DND-41 (cell line): ENCODE data around the gene GATAD2B.

ENCODE experiments used
- ATAC-seq: fragments of 200-7000 bp; cut with Tn5 transposase; 3 replicates; pipeline ENCODE4 v1.9.1; 2021; ENCODE audit warnings: low read depth; ENCODE audit not compliant: insufficient read depth
- DNase-seq: peaks from one replicate; pipeline ENCODE4 v3.0.0-alpha.2; 2020
- H2AFZ ChIP-seq: 2 replicates; pipeline ENCODE4 v1.6.0; 2012; ENCODE audit warnings: low read depth, low read length
- H3K27ac ChIP-seq: 2 replicates; pipeline ENCODE4 v1.5.1; 2012; ENCODE audit warnings: low read length, inconsistent platforms
- H3K27me3 ChIP-seq: fragments of 200-600 bp; sonication (generic); 2 replicates; pipeline ENCODE4 v1.6.0; 2012; ENCODE audit warnings: low read length, mild to moderate bottlenecking, inconsistent platforms; ENCODE audit not compliant: insufficient read depth, poor library complexity
- H3K36me3 ChIP-seq: 2 replicates; pipeline ENCODE4 v1.5.1; 2012; ENCODE audit warnings: low read length, inconsistent platforms; ENCODE audit not compliant: insufficient read depth
- H3K4me1 ChIP-seq: 2 replicates; pipeline ENCODE4 v1.5.1; 2012; ENCODE audit warnings: mild to moderate bottlenecking, low read length; ENCODE audit not compliant: insufficient read depth
- H3K4me2 ChIP-seq: 2 replicates; pipeline ENCODE4 v1.6.0; 2012; ENCODE audit warnings: mild to moderate bottlenecking, moderate library complexity, low read length, inconsistent platforms; ENCODE audit not compliant: insufficient read depth
- H3K4me3 ChIP-seq, 2 experiments: fragments of 200-600 bp in 1 of 2; shearing (Covaris generic) in 1 of 2; 2 replicates each; pipeline ENCODE4 v1.5.1; 2012 to 2016; ENCODE audit warnings: inconsistent platforms in 2 of 2, low read length in 2 of 2, mild to moderate bottlenecking in 2 of 2, low read depth in 1 of 2, moderate library complexity in 1 of 2
- H3K79me2 ChIP-seq: 2 replicates; pipeline ENCODE4 v1.6.0; 2012; ENCODE audit warnings: low read length, inconsistent platforms; ENCODE audit not compliant: insufficient read depth
- H3K9ac ChIP-seq: 2 replicates; pipeline ENCODE4 v1.6.0; 2012; ENCODE audit warnings: low read depth, mild to moderate bottlenecking, inconsistent platforms, low read length, moderate library complexity
- H3K9me3 ChIP-seq: 2 replicates; pipeline ENCODE4 v1.5.1; 2012; ENCODE audit warnings: low read length, moderate library complexity, mild to moderate bottlenecking, inconsistent platforms; ENCODE audit not compliant: insufficient read depth, severe bottlenecking
- H4K20me1 ChIP-seq: 2 replicates; pipeline ENCODE4 v1.6.0; 2012; ENCODE audit warnings: low read length; ENCODE audit not compliant: insufficient read depth
- CTCF ChIP-seq: IDR thresholded peaks from 2 replicates; pipeline ENCODE4 v1.5.1; 2012; ENCODE audit warnings: borderline replicate concordance, low read length, moderate library complexity, mild to moderate bottlenecking; ENCODE audit not compliant: poor library complexity, severe bottlenecking; ENCODE audit errors: extremely low read depth
- EZH2 ChIP-seq: IDR thresholded peaks from 3 replicates; pipeline ENCODE4 v1.6.1; 2012; ENCODE audit warnings: borderline replicate concordance, low read depth, mild to moderate bottlenecking, moderate library complexity, low read length, inconsistent platforms; ENCODE audit not compliant: severe bottlenecking

Gene GATAD2B

GRCh38 chr1:153963850-153964331, 41.1 kb upstream of the GATAD2B start:
- H3K9me3 ChIP-seq: no peaks in the 10 kb centered on the region
- no peaks in the 10 kb centered on the region for H3K27me3 ChIP-seq
- DNase-seq (no peak), ATAC-seq (no peak)
- peak overlapping the region; percentile 80 for H3K27ac ChIP-seq
- peaks cover 24% of the 10 kb centered on the region for H3K36me3 ChIP-seq
- no peaks in the 10 kb centered on the region; the same call in 1 of the 2 replicates for H4K20me1 ChIP-seq
- peak overlapping the region; percentile 87 for H3K9ac ChIP-seq
- H3K79me2 ChIP-seq: peaks cover 74% of the 10 kb centered on the region
- H3K4me3 ChIP-seq: peak overlapping the region; percentile 80 to 89; a peak in 3 of 4 replicates
- H3K4me1 ChIP-seq: peaks cover 71% of the 10 kb centered on the region
- peak overlapping the region; percentile 84 for H2AFZ ChIP-seq
- H3K4me2 ChIP-seq: peak overlapping the region; percentile 91
- no peak for TF ChIP-seq EZH2

- DNase-seq: peak; percentile 99
- Histone ChIP-seq H2AFZ (peak within 1 kb of the TSS; percentile 90), H3K36me3 (peaks cover 24% of the 10 kb centered on the region), H4K20me1 (peaks cover under 1% of the 10 kb centered on the region; the same call in 1 of the 2 replicates), H3K9ac (peak within 1 kb of the TSS; percentile 87), H3K4me1 (peaks cover 67% of the 10 kb centered on the region), H3K4me3 (peak within 1 kb of the TSS; percentile 80 to 89), H3K4me2 (peak within 1 kb of the TSS; percentile 91), H3K79me2 (peaks cover 71% of the 10 kb centered on the region), H3K9me3 (no peaks in the 10 kb centered on the region), H3K27ac (peak within 1 kb of the TSS; percentile 80), H3K27me3 (no peaks in the 10 kb centered on the region)
- ATAC-seq: peak; percentile 70
- TF ChIP-seq CTCF (no peak), EZH2 (no peak)
Observed at GRCh38 chr1:153963030-153963849, 40.5 kb upstream of the GATAD2B start, which contains the start of gene SLC39A1. TSS of gene SLC39A1 (minus strand) at chr1:153963537. CDS start at chr1:153962715, 822 bp downstream.

- ATAC-seq (no peak), DNase-seq (no peak)
Observed at GRCh38 chr1:153962088-153963029, 39.6 kb upstream of the GATAD2B start.

More at GRCh38 chr1:153962088-153963029, 39.6 kb upstream of the GATAD2B start:
- H3K4me2 ChIP-seq: peak overlapping the region; percentile 91
- TF ChIP-seq CTCF (no peak), EZH2 (no peak)
- H3K9ac ChIP-seq: peak overlapping the region; percentile 87
- H3K9me3 ChIP-seq: no peaks in the 10 kb centered on the region
- H4K20me1 ChIP-seq: peaks cover 9% of the 10 kb centered on the region
- peak overlapping the region; percentile 80 for H3K27ac ChIP-seq
- peaks cover 67% of the 10 kb centered on the region for H3K4me1 ChIP-seq
- H3K36me3 ChIP-seq: peaks cover 27% of the 10 kb centered on the region
- H3K27me3 ChIP-seq: no peaks in the 10 kb centered on the region
- H3K4me3 ChIP-seq: peak overlapping the region; percentile 80 to 89
- H3K79me2 ChIP-seq: peaks cover 74% of the 10 kb centered on the region
- peak overlapping the region; percentile 90 for H2AFZ ChIP-seq
